Keratinocyte (primary cell): ENCODE data around the gene CNTD1. TPM values are rescaled to one million over a fixed set of nuclear protein-coding genes. Genes with fewer than 3 reads are reported as not detected.

Experiments used
- DNase-seq: peaks from one replicate; pipeline ENCODE4 v3.0.0-alpha.2; 2011; ENCODE audit warnings: low read depth, missing footprints, low spot score
- FAIRE-seq: peaks from 2 replicates; lab custom pipeline; 2011; peaks lifted over from hg19 to GRCh38; lab: Jason Lieb, UNC
- H2AFZ ChIP-seq: 2 replicates; pipeline ENCODE4 v1.6.0; 2012; ENCODE audit warnings: low read length, control low read depth, inconsistent platforms; ENCODE audit not compliant: control insufficient read depth
- H3K27ac ChIP-seq: 2 replicates; pipeline ENCODE4 v1.5.1; 2011; ENCODE audit warnings: low read length; ENCODE audit not compliant: control insufficient read depth, insufficient read depth
- H3K27me3 ChIP-seq: 3 replicates; pipeline ENCODE4 v1.6.0; 2011; ENCODE audit warnings: low read length; ENCODE audit not compliant: control insufficient read depth, insufficient read depth; ENCODE audit errors: extremely low read depth
- H3K36me3 ChIP-seq, 2 experiments: 2 replicates in 1 of 2; 3 replicates in 1 of 2; pipeline ENCODE4 v1.5.1; 2011; ENCODE audit warnings: low read length in 2 of 2, mild to moderate bottlenecking in 1 of 2; ENCODE audit not compliant: control insufficient read depth in 2 of 2, insufficient read depth in 2 of 2; ENCODE audit errors: extremely low read depth in 1 of 2
- H3K4me1 ChIP-seq: 3 replicates; pipeline ENCODE4 v1.5.1; 2011; ENCODE audit warnings: low read length; ENCODE audit not compliant: control insufficient read depth, insufficient read depth; ENCODE audit errors: extremely low read depth
- H3K4me2 ChIP-seq: 3 replicates; pipeline ENCODE4 v1.6.0; 2011; ENCODE audit warnings: low read depth, low read length; ENCODE audit not compliant: control insufficient read depth, insufficient read depth; ENCODE audit errors: extremely low read depth
- H3K4me3 ChIP-seq, 3 experiments: fragments of 200-600 bp in 1 of 3; sonication (generic) in 1 of 3; 2 replicates in 2 of 3; 3 replicates in 1 of 3; pipeline ENCODE4 v1.5.1; 2011 to 2016; ENCODE audit warnings: low read length in 3 of 3, mild to moderate bottlenecking in 3 of 3, control low read depth in 2 of 3, inconsistent platforms in 1 of 3, low read depth in 1 of 3, mixed read lengths in 1 of 3, mixed run types in 1 of 3, moderate library complexity in 1 of 3; ENCODE audit not compliant: control insufficient read depth in 2 of 3, insufficient read depth in 2 of 3; ENCODE audit errors: extremely low read depth in 1 of 3
- H3K79me2 ChIP-seq: 2 replicates; pipeline ENCODE4 v1.6.0; 2012; ENCODE audit warnings: low read length; ENCODE audit not compliant: control insufficient read depth, insufficient read depth
- H3K9ac ChIP-seq: 3 replicates; pipeline ENCODE4 v1.6.0; 2011; ENCODE audit warnings: low read length; ENCODE audit not compliant: control insufficient read depth, insufficient read depth; ENCODE audit errors: extremely low read depth
- H3K9me1 ChIP-seq: 3 replicates; pipeline ENCODE4 v1.6.0; 2011; ENCODE audit warnings: low read length; ENCODE audit not compliant: control insufficient read depth, insufficient read depth; ENCODE audit errors: extremely low read depth
- H3K9me3 ChIP-seq: 2 replicates; pipeline ENCODE4 v1.5.1; 2012; ENCODE audit warnings: low read depth, low read length; ENCODE audit not compliant: control insufficient read depth
- H4K20me1 ChIP-seq: 3 replicates; pipeline ENCODE4 v1.6.0; 2011; ENCODE audit warnings: low read length; ENCODE audit not compliant: control insufficient read depth, insufficient read depth; ENCODE audit errors: extremely low read depth
- EZH2 ChIP-seq: IDR thresholded peaks from one replicate; pipeline ENCODE4 v1.6.1; 2012; ENCODE audit warnings: inconsistent platforms, mild to moderate bottlenecking, low read length, moderate library complexity
- dilution Hi-C: fragments of 300-500 bp; cut with MboI; formaldehyde crosslinking; loops from one replicate; pipeline ENCODE4 v1.7.0; 2020; ENCODE audit warnings: low sequenced_read_pairs; ENCODE audit not compliant: extremely low pct_ligation_motif_present
- polyA plus RNA-seq, 5 experiments: library from polyadenylated mRNA; depleted of rRNA in 3 of 5; stranded (reverse) in 3 of 5; stranded (forward) in 1 of 5; unstranded in 1 of 5; fragments of >200 nt; gene quantifications; 1 replicate in 1 of 5; 2 replicates in 3 of 5; 3 replicates in 1 of 5; pipeline versions ENCODE4 v1.2.1 to v1.2.3, GENCODE V29; 2011 to 2012; ENCODE audit warnings: missing spikeins in 2 of 5, low read depth in 1 of 5, low replicate concordance in 1 of 5
- TF ChIP-seq, protein P1 (sequence below), 3 experiments: IDR thresholded peaks in 1 of 3; conservative IDR thresholded peaks in 1 of 3; optimal IDR thresholded peaks in 1 of 3; 2 replicates in 2 of 3; 3 replicates in 1 of 3; pipeline versions ENCODE3 to v1.5.1; 2011; ENCODE audit warnings: low read length in 3 of 3, mild to moderate bottlenecking in 3 of 3, moderate library complexity in 2 of 3, control low read depth in 1 of 3, inconsistent platforms in 1 of 3; ENCODE audit not compliant: insufficient read depth in 2 of 3; ENCODE audit errors: extremely low read depth in 1 of 3

The CNTD1 gene
- polyA plus RNA-seq, 1 donor (not counting 4 experiments of a cell fraction or from before 2014, with no cell fraction given), result not detected

DNA sequence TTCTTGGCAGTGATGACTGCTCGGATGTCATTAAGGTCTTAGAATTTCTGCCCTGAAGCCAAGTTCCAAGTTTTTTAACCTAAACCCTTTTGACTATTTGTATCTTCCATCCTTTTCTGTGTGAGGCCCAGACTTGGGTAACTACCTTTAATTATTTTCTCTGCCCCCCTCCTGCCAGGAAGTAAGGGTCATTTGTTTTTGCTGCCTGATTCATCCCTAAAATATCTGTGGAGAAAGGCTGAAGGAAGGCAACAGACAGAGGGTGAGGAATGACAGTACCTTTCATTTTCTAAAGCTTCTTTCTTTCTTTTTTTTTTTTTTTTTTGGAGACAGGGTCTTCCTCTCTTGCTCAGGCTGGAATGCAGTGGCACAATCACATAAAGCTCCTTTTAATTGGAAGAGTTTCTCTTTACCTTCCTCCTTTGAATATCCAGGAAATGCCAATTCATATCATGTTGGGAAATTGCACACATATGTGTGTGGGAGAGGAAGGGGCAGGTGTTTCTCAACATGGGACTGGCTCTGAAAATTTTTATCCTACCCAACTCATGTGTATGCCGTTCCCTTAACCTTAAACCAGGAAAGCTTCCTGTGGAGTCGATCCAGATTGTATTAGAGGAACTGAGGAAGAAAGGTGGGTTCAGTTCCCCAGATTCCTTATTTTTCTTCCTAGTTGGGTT, 24.5 kb upstream of the CNTD1 start:
- Histone ChIP-seq H3K4me1 (peaks cover 9% of the 10 kb centered on the region), H3K36me3 (peaks cover 16 to 25% of the 10 kb centered on the region in 2 experiments), H3K27me3 (no peaks in the 10 kb centered on the region), H4K20me1 (no peaks in the 10 kb centered on the region), H3K79me2 (peaks cover 7% of the 10 kb centered on the region), H3K4me3 (peak overlapping the region; percentile 72 to 89 (median 81)), H3K9me3 (no peaks in the 10 kb centered on the region), H3K27ac (peak overlapping the region; percentile 91), H3K4me2 (peak overlapping the region; percentile 91), H2AFZ (no peak overlapping the region), H3K9ac (peak overlapping the region; percentile 95), H3K9me1 (no peaks in the 10 kb centered on the region)
- FAIRE-seq, result no peak
- no peak for DNase-seq
- dilution Hi-C loops, result no loop called here
- TF ChIP-seq, protein P1, sequence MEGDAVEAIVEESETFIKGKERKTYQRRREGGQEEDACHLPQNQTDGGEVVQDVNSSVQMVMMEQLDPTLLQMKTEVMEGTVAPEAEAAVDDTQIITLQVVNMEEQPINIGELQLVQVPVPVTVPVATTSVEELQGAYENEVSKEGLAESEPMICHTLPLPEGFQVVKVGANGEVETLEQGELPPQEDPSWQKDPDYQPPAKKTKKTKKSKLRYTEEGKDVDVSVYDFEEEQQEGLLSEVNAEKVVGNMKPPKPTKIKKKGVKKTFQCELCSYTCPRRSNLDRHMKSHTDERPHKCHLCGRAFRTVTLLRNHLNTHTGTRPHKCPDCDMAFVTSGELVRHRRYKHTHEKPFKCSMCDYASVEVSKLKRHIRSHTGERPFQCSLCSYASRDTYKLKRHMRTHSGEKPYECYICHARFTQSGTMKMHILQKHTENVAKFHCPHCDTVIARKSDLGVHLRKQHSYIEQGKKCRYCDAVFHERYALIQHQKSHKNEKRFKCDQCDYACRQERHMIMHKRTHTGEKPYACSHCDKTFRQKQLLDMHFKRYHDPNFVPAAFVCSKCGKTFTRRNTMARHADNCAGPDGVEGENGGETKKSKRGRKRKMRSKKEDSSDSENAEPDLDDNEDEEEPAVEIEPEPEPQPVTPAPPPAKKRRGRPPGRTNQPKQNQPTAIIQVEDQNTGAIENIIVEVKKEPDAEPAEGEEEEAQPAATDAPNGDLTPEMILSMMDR (optimal IDR thresholded peaks at IDR 0.05 in 1 of 3, IDR thresholded peaks at IDR 0.05 in 1 of 3, conservative IDR thresholded peaks at IDR 0.05 in 1 of 3; ENCODE audit: extremely low read depth in 1 of 3, insufficient read depth in 2 of 3, low read length in 3 of 3), result no peak
- TF ChIP-seq EZH2, result no peak

DNA sequence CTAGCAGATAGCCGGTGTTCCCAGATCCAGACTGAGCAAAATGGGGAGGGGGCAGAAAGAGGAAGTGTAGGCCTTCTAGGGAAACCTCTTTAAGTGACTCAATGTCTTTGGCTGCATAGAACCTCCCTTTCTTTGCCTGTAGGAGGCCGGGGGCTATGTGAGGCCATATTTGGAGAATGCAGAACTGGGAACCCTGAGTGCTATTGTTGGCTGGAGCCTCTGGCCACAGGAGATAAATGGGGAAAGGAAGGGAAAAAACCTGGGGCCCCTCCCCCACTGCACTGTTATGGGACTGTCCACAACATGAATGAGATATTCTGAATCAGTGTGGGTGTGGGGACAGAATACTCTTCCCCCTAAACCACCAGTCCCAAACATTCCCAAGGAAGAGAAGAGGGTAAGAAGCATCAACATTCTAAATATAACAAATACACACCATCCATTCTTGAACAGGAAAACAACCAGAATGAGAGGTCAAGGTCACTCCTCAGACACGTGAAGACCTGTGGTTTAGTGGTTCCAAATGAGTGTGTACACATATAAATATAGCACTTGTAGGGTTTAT, 23.0 kb upstream of the CNTD1 start:
- DNase-seq (no peak), FAIRE-seq (no peak)
- H3K27ac ChIP-seq, result no peak overlapping the region
- H3K36me3 ChIP-seq, result peaks cover 23 to 28% of the 10 kb centered on the region in 2 experiments
- no peak overlapping the region for H3K4me3 ChIP-seq
- peaks cover 7% of the 10 kb centered on the region for H3K79me2 ChIP-seq
- no peak overlapping the region for H3K4me2 ChIP-seq
- H3K27me3 ChIP-seq, result peaks cover 2% of the 10 kb centered on the region
- H4K20me1 ChIP-seq, result no peaks in the 10 kb centered on the region
- H3K4me1 ChIP-seq, result peaks cover 9% of the 10 kb centered on the region
- no peak overlapping the region for H3K9ac ChIP-seq
- dilution Hi-C loops, result no loop called here
- TF ChIP-seq, protein P1 (optimal IDR thresholded peaks at IDR 0.05 in 1 of 3, IDR thresholded peaks at IDR 0.05 in 1 of 3, conservative IDR thresholded peaks at IDR 0.05 in 1 of 3; ENCODE audit: extremely low read depth in 1 of 3, insufficient read depth in 2 of 3, low read length in 3 of 3), result no peak
- no peak for TF ChIP-seq EZH2
- no peaks in the 10 kb centered on the region for H3K9me3 ChIP-seq
- no peak overlapping the region for H2AFZ ChIP-seq
- no peaks in the 10 kb centered on the region for H3K9me1 ChIP-seq
